Measurements from ENCODE around the gene PPBP.
"Not testable (repeated sequence)": the region's sequence is repeated elsewhere in the genome, so short reads cannot be mapped to it uniquely, and the experiment has no call there.

DNA sequence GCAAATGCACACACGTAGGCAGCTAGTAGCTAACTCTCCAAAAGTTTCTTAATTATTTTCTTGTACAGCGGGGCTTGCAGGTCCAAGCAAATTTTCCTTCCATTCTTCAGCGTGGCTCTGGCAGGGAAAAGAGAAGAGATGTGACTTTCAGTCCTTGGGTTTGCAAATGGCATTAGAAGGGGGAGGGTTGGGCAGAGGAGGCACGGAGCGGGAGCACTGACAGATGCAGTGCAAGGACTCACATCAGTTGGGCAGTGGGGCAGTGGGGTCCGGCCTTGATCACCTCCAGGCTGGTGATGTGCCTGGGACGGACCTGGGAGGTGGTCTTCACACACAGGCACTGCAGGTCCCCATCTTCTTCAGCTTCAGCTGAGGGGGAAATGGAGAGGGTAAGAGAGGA is 6.8 kb downstream of the PPBP start:
- TF ChIP-seq, protein P1, sequence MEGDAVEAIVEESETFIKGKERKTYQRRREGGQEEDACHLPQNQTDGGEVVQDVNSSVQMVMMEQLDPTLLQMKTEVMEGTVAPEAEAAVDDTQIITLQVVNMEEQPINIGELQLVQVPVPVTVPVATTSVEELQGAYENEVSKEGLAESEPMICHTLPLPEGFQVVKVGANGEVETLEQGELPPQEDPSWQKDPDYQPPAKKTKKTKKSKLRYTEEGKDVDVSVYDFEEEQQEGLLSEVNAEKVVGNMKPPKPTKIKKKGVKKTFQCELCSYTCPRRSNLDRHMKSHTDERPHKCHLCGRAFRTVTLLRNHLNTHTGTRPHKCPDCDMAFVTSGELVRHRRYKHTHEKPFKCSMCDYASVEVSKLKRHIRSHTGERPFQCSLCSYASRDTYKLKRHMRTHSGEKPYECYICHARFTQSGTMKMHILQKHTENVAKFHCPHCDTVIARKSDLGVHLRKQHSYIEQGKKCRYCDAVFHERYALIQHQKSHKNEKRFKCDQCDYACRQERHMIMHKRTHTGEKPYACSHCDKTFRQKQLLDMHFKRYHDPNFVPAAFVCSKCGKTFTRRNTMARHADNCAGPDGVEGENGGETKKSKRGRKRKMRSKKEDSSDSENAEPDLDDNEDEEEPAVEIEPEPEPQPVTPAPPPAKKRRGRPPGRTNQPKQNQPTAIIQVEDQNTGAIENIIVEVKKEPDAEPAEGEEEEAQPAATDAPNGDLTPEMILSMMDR (IDR thresholded peaks at IDR 0.05) = not testable (repeated sequence)
- TF ChIP-seq POLR2A, POLR2AphosphoS5 (IDR thresholded peaks at IDR 0.05): not testable (repeated sequence)
